ENCODE data around the gene MMP12.
"Not testable (repeated sequence)": the region's sequence is repeated elsewhere in the genome, so short reads cannot be mapped to it uniquely, and the experiment has no call there.

MMP12 gene

DNA sequence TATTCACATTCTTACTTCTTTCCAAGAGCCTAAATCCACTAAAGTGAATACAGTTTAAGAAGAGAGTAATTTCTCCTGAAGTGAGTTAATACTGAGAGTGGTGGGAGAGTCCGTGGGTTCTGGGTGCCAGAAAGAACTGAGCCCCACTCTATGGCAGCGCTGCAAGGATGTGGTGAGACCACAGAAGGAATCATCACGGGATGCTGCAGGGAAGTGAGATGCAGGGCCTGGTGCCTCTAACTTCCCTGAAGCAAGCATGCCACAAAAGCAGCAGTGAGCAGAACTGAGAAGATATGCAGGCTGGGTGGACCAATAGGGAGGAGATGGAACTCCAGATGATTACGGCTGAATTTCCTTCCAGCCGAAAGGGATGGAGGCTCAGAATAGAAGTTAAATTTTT lies 5.0 kb upstream of the MMP12 start:
- TF ChIP-seq CTCF (conservative IDR thresholded peaks at IDR 0.05) (no peak), ZFX (IDR thresholded peaks at IDR 0.05) (no peak)
- no peak overlapping the region for H3K27ac ChIP-seq

DNA sequence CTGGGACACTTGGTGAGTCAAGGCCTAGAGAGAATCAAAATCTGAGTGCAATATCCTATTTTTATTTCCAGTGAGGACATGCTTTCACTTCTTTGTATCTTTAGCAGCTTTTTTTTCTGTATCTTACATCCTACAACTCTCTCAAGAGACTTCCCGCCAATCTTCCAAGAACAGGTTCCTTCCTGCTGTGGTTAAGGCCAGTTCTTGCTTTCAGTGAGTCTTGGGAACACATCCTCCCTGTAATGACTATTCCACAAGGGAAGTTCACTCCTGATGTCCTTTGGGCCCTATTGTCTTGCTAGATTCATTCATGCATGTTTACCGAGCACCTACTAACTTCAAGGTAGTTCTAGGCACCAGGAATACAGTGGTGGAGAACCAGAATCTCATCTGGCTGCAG lies 3.8 kb upstream of the MMP12 start:
- no peak overlapping the region for H3K27ac ChIP-seq
- no peak for TF ChIP-seq ZFX (IDR thresholded peaks at IDR 0.05)
- TF ChIP-seq CTCF (conservative IDR thresholded peaks at IDR 0.05), result no peak

- not testable (repeated sequence) for H3K27ac ChIP-seq
Observed at GRCh38 chr11:102869354-102869964, 5.3 kb downstream of the MMP12 start.

DNA sequence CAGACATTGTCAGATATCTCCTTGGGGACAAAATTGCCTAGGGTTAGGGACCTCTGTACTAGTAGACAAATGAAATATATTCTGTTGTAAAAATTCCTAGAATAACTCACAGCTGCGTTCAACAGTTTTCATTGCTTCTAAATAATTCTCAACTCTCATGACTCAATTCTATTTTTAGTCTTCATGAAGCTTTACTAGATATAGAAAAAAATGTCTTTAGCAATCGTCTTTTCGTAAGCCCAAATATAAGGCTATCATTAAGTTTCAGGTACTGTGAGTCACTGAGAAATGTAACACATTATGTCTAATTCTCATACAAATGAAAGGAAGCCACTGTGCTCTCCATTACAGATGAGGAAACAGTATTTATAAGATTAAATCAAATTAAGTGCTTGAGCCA lies 6.4 kb downstream of the MMP12 start:
- no peak overlapping the region for H3K27ac ChIP-seq
- TF ChIP-seq ZFX (IDR thresholded peaks at IDR 0.05), result no peak
- TF ChIP-seq CTCF (conservative IDR thresholded peaks at IDR 0.05), result no peak

GRCh38 chr11:102864724-102865123 lies 10.1 kb downstream of the MMP12 start:
- TF ChIP-seq ZFX (IDR thresholded peaks at IDR 0.05) (no peak), CTCF (conservative IDR thresholded peaks at IDR 0.05) (no peak)
- no peak overlapping the region for H3K27ac ChIP-seq

- H3K27ac ChIP-seq, result no peak overlapping the region
- TF ChIP-seq ZFX (IDR thresholded peaks at IDR 0.05) (no peak), CTCF (conservative IDR thresholded peaks at IDR 0.05) (no peak)
Observed at GRCh38 chr11:102853956-102854355, 20.8 kb downstream of the MMP12 start.

GRCh38 chr11:102853055-102853454 lies 21.7 kb downstream of the MMP12 start:
- no peak for TF ChIP-seq CTCF (conservative IDR thresholded peaks at IDR 0.05)
- TF ChIP-seq ZFX (IDR thresholded peaks at IDR 0.05), result no peak
- no peak overlapping the region for H3K27ac ChIP-seq

- TF ChIP-seq ZFX (IDR thresholded peaks at IDR 0.05), result no peak
- no peak for TF ChIP-seq CTCF (conservative IDR thresholded peaks at IDR 0.05)
- no peak overlapping the region for H3K27ac ChIP-seq
Observed at GRCh38 chr11:102850973-102851745, 23.6 kb downstream of the MMP12 start.
